Fibroblast of skin of left quadriceps (primary cell): Measurements from ENCODE around the gene LIN7B.
"Not testable (repeated sequence)": the region's sequence is repeated elsewhere in the genome, so short reads cannot be mapped to it uniquely, and the experiment has no call there.

Experiments used
- DNase-seq, 2 experiments: peaks; one replicate each; pipeline ENCODE4 v3.0.0-alpha.2; 2013; ENCODE audit warnings: low read depth in 2 of 2

LIN7B gene

GRCh38 chr19:49113762-49114629 lies at the start of gene LIN7B:
TSS of gene LIN7B (plus strand) at chr19:49114370. CDS start at chr19:49114405, 35 bp downstream.
- no peak for DNase-seq

GRCh38 chr19:49064768-49065611 lies 49.2 kb upstream of the LIN7B start, which contains the start of gene NTF4:
TSS of gene NTF4 (minus strand) at chr19:49064818. CDS start at chr19:49061997, 2,821 bp downstream.
- no peak for DNase-seq

- DNase-seq = no peak
Observed at GRCh38 chr19:49065905-49066512, 48.2 kb upstream of the LIN7B start.

GRCh38 chr19:49067554-49067953 lies 46.6 kb upstream of the LIN7B start:
- DNase-seq = no peak

- DNase-seq = no peak
Observed at GRCh38 chr19:49069026-49069425, 45.1 kb upstream of the LIN7B start.

- no peak for DNase-seq
Observed at GRCh38 chr19:49070416-49070815, 43.8 kb upstream of the LIN7B start.

GRCh38 chr19:49071860-49072547 lies 42.2 kb upstream of the LIN7B start:
- no peak for DNase-seq

GRCh38 chr19:49073514-49074378 lies 40.4 kb upstream of the LIN7B start:
- no peak for DNase-seq

- DNase-seq = not testable (repeated sequence)
Observed at GRCh38 chr19:49074869-49075268, 39.3 kb upstream of the LIN7B start.

- DNase-seq = no peak
Observed at GRCh38 chr19:49080392-49080791, 33.8 kb upstream of the LIN7B start.

GRCh38 chr19:49081273-49081672 lies 32.9 kb upstream of the LIN7B start:
- no peak for DNase-seq

GRCh38 chr19:49084206-49085019 lies 29.8 kb upstream of the LIN7B start:
- no peak for DNase-seq

GRCh38 chr19:49085020-49085867 lies 28.9 kb upstream of the LIN7B start, which contains the start of gene SNRNP70:
TSS of gene SNRNP70 (plus strand) at chr19:49085451. CDS start at chr19:49086415, 964 bp downstream.
- DNase-seq = peak; percentile 99

GRCh38 chr19:49085868-49086232 lies 28.3 kb upstream of the LIN7B start:
- no peak for DNase-seq

GRCh38 chr19:49086296-49086695 lies 27.9 kb upstream of the LIN7B start:
- DNase-seq = no peak

- DNase-seq = no peak
Observed at GRCh38 chr19:49091391-49092038, 22.7 kb upstream of the LIN7B start.

GRCh38 chr19:49092686-49093085 lies 21.5 kb upstream of the LIN7B start:
- DNase-seq = no peak
